GM19397 (cell line): ENCODE measurements around the gene BMP5.

ENCODE experiments used
- ATAC-seq: cut with Tn5 transposase; IDR thresholded peaks from one replicate; pipeline ENCODE4 v1.9.1; 2021; ENCODE audit warnings: mild to moderate bottlenecking, moderate library complexity; ENCODE audit not compliant: unreplicated experiment

Gene BMP5

GRCh38 chr6:55874316-55874715 lies 1.1 kb downstream of the BMP5 start:
- no peak for ATAC-seq

- ATAC-seq = no peak
These were observed 2.5 kb downstream of the BMP5 start for GRCh38 chr6:55872866-55873265.

- ATAC-seq = no peak
These were observed 5.1 kb downstream of the BMP5 start for GRCh38 chr6:55870181-55870813.

- no peak for ATAC-seq
These were observed 5.7 kb downstream of the BMP5 start for GRCh38 chr6:55869674-55870073.

- ATAC-seq = peak; percentile 94
These were observed 6.5 kb downstream of the BMP5 start for GRCh38 chr6:55868771-55869479.

- no peak for ATAC-seq
These were observed 7.2 kb downstream of the BMP5 start for GRCh38 chr6:55868176-55868575.

- no peak for ATAC-seq
These were observed 9.3 kb downstream of the BMP5 start for GRCh38 chr6:55866128-55866527.

GRCh38 chr6:55853008-55854001 lies 22.1 kb downstream of the BMP5 start:
- no peak for ATAC-seq

GRCh38 chr6:55841341-55841740 lies 34.0 kb downstream of the BMP5 start:
- no peak for ATAC-seq

- ATAC-seq = no peak
These were observed 36.3 kb downstream of the BMP5 start for GRCh38 chr6:55839080-55839479.

GRCh38 chr6:55836945-55837344 lies 38.4 kb downstream of the BMP5 start:
- no peak for ATAC-seq

- no peak for ATAC-seq
These were observed 38.9 kb downstream of the BMP5 start for GRCh38 chr6:55836481-55836880.

- ATAC-seq = no peak
These were observed 40.2 kb downstream of the BMP5 start for GRCh38 chr6:55835220-55835619.

- ATAC-seq = peak; percentile 77
These were observed 42.1 kb downstream of the BMP5 start for GRCh38 chr6:55833284-55833683.

GRCh38 chr6:55827818-55828522 lies 47.4 kb downstream of the BMP5 start:
- ATAC-seq = no peak

- ATAC-seq = no peak
These were observed 48.4 kb downstream of the BMP5 start for GRCh38 chr6:55826941-55827340.

- no peak for ATAC-seq
These were observed 49.9 kb downstream of the BMP5 start for GRCh38 chr6:55825402-55826051.

GRCh38 chr6:55822815-55823214 lies 52.6 kb downstream of the BMP5 start:
- ATAC-seq = no peak

- ATAC-seq = no peak
These were observed 53.4 kb downstream of the BMP5 start for GRCh38 chr6:55822005-55822404.

GRCh38 chr6:55820696-55821095 lies 54.7 kb downstream of the BMP5 start:
- ATAC-seq = no peak
